Mucosa of stomach (tissue), 1 donor: ENCODE data around the gene SSBP3.
"Not testable (repeated sequence)": the region's sequence is repeated elsewhere in the genome, so short reads cannot be mapped to it uniquely, and the experiment has no call there.

ENCODE experiments used
- H3K27me3 ChIP-seq: one replicate; pipeline ENCODE4 v1.7.0; 2013; ENCODE audit warnings: mild to moderate bottlenecking, low read length; ENCODE audit not compliant: control insufficient read depth, insufficient read depth
- H3K36me3 ChIP-seq: one replicate; pipeline ENCODE4 v1.7.0; 2013; ENCODE audit warnings: low read length; ENCODE audit not compliant: control insufficient read depth, insufficient read depth
- H3K4me1 ChIP-seq: one replicate; pipeline ENCODE4 v1.7.0; 2013; ENCODE audit warnings: mild to moderate bottlenecking, low read length; ENCODE audit not compliant: control insufficient read depth, insufficient read depth
- H3K4me3 ChIP-seq: one replicate; pipeline ENCODE4 v1.7.0; 2013; ENCODE audit warnings: low read length
- H3K9ac ChIP-seq: one replicate; pipeline ENCODE4 v1.7.0; 2013; ENCODE audit warnings: mild to moderate bottlenecking, low read length, moderate library complexity
- H3K9me3 ChIP-seq: one replicate; pipeline ENCODE4 v1.7.0; 2013; ENCODE audit warnings: mild to moderate bottlenecking, low read length, moderate library complexity; ENCODE audit not compliant: control insufficient read depth
- donor health status: Pancreatic carcinoma.

Gene SSBP3

GRCh38 chr1:54352755-54353154 is 53.4 kb downstream of the SSBP3 start:
- Histone ChIP-seq H3K4me3 (no peak overlapping the region), H3K9ac (no peak overlapping the region), H3K9me3 (no peaks in the 10 kb centered on the region), H3K36me3 (peaks cover 4% of the 10 kb centered on the region), H3K27me3 (no peaks in the 10 kb centered on the region), H3K4me1 (peaks cover 65% of the 10 kb centered on the region)

DNA sequence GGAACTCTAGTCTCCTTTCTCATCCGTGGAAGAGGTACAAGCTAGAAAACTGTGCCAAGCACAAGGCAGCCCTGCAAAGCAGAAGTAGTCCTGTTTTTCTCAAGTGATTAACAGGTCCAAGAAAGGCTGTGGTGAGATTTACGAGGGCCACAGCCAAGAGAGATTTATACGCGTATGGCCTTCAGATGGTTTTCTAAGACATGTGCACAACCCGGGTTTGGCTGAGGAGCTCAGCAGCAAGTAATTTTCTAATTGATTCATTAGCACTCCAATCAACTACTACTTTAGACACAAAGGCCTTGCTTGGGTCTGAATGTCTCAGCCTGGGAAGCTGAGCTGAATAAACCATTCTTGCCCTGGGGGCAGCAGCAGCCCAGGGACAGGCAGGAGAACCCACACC is 55.8 kb downstream of the SSBP3 start:
- no peak overlapping the region for H3K4me3 ChIP-seq
- no peak overlapping the region for H3K9ac ChIP-seq
- H3K9me3 ChIP-seq: no peaks in the 10 kb centered on the region
- peaks cover 57% of the 10 kb centered on the region for H3K4me1 ChIP-seq
- no peaks in the 10 kb centered on the region for H3K27me3 ChIP-seq
- peaks cover 4% of the 10 kb centered on the region for H3K36me3 ChIP-seq

DNA sequence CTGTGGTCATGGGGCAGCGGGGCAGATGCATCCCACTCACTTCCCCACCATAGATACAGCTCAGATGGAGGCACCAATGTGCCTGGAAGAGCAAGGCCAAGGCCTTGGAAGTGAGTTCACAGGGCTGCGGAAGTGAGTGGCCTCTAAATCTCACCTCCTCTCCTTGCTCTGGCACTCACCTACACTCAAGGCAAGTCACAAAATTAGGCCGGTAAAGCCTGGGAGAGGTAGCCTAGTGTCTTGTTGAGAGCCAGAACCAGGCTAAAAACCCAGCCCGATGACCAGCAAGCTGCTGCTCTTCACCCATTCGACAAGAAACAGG is 57.5 kb downstream of the SSBP3 start:
- peaks cover 56% of the 10 kb centered on the region for H3K4me1 ChIP-seq
- no peaks in the 10 kb centered on the region for H3K9me3 ChIP-seq
- no peak overlapping the region for H3K4me3 ChIP-seq
- no peaks in the 10 kb centered on the region for H3K27me3 ChIP-seq
- no peak overlapping the region for H3K9ac ChIP-seq
- H3K36me3 ChIP-seq: peaks cover 4% of the 10 kb centered on the region

DNA sequence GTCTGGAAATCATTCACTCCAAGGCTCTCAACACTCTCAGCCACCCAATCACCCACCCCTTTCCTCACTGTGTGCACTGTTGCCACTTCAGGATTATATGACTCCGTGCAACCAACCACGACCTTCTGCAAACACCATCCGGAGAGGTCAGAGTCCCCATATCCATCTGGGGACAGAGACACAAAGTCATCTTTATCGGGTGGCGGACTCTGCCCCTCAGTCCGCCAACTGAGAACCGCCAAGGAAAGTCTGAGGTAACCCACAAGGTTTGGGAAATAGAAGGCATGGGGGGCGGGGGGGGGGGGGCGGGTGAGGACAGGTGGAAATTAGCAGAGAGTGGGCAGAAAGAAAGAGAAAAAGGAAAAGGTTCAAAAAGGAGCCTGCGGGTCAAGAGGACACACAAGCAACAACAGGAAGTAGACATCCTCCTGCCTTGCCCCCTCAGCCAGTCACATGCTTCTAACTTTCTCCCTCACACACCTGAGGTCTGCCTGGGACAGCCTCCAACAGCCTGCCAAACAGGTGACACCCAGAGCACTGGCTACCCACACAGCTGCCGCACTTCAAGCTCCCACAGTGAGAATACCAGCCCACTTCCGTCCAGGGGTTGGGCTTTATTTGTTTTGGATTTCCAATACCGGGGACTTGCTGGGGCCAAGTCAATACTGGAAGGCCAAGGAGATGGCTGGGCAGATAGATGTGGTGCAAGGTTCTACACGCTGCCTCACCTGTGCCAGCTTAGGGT is 58.1 kb downstream of the SSBP3 start:
- Histone ChIP-seq H3K36me3 (peaks cover 4% of the 10 kb centered on the region), H3K4me3 (no peak overlapping the region), H3K9me3 (no peaks in the 10 kb centered on the region), H3K4me1 (peaks cover 58% of the 10 kb centered on the region), H3K9ac (no peak overlapping the region), H3K27me3 (no peaks in the 10 kb centered on the region)

- H3K9ac ChIP-seq: no peak overlapping the region
- no peaks in the 10 kb centered on the region for H3K9me3 ChIP-seq
- no peaks in the 10 kb centered on the region for H3K27me3 ChIP-seq
- H3K4me1 ChIP-seq: peaks cover 64% of the 10 kb centered on the region
- no peak overlapping the region for H3K4me3 ChIP-seq
- H3K36me3 ChIP-seq: peaks cover 4% of the 10 kb centered on the region
Observed at GRCh38 chr1:54347261-54347954, 58.8 kb downstream of the SSBP3 start.

DNA sequence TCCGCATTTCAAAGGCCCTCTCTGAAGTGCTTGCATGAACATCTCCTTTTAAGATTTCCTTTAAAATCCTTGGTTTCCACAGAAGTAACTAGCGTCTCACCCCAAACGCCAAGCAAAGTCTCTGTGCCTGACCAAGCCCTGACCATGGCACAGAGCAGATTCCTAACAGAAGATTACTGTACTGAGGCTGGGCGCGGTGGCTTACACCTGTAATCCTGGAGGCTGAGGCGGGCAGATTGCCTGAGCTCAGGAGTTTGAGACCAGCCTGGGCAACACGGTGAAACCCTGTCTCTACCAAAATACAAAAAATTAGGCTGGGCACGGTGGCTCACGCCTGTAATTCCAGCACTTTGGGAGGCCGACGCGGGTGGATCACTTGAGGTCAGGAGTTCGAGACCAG is 60.6 kb downstream of the SSBP3 start:
- peaks cover 82% of the 10 kb centered on the region for H3K4me1 ChIP-seq
- H3K9me3 ChIP-seq, H3K36me3 ChIP-seq, H3K27me3 ChIP-seq, H3K9ac ChIP-seq, H3K4me3 ChIP-seq: not testable (repeated sequence)

DNA sequence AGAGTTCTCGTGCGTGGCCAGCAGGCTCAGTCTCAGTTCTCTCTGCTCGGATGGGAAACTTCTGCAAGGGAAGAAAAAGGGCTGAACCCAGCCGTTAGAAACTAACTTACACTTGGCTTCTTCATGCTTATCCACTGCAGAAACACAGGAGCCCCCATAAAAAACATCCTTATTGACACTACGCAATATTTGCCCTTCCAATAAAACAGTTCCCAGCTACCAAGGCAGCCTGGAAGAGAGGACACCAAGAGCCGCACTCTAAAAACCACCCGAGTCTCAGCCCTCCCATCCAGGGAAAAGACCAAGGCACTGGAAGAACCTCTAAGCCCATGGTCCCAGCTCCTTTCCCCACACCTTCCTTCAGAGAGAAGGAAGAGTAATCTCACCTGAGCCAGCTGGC is 61.1 kb downstream of the SSBP3 start:
- no peak overlapping the region for H3K9ac ChIP-seq

DNA sequence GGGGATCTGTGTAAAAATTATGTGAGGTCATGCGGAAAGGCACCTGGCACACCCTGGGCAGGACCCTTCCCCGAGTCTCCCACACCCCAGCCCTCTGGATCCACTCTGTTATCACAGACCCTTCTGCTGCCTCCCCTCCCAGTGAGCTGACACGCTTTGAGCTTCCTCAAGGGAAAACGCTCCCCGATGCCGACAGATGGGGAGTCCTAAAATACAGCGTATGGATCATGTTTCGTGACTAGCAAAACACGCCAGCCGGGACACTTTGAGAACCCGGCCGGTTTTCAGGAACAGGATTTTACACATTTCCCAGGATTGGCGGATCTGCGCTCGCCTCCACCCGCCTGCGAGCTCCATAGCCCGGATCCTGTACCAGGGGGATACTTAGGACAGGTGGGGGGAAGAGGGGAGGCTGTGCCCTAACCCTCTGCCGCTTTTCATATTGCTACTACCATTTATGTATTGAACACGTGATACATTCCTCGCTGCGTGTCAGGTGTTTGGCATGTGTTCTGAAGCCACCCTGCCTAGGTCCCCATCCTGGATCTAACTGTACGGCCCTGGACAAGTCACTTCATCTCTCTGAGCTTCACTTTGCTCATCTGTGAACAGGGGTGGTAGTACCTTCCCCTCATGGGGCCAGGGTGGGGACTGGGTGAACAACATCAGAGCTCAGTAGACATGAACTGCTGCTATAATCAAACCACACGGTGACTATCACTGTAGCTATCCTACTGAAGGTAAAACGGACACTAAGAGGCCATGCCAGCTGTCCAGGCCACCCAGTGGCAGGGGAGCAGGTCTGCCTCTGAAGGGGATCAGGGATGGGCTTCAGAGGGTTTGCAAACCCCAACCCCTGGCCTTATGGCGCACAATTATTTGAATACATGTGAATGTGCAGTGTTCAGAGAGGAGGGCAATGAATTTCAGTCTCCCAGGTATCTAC is 63.2 kb downstream of the SSBP3 start:
- peaks cover 86% of the 10 kb centered on the region for H3K4me1 ChIP-seq
- no peak overlapping the region for H3K4me3 ChIP-seq
- no peaks in the 10 kb centered on the region for H3K9me3 ChIP-seq
- H3K27me3 ChIP-seq: no peaks in the 10 kb centered on the region
- H3K36me3 ChIP-seq: no peaks in the 10 kb centered on the region
- peak overlapping the region; percentile 30 for H3K9ac ChIP-seq

More for the DNA sequence above, 61.1 kb downstream of the SSBP3 start:
- H3K4me3 ChIP-seq: no peak overlapping the region
- H3K27me3 ChIP-seq: no peaks in the 10 kb centered on the region
- peaks cover 82% of the 10 kb centered on the region for H3K4me1 ChIP-seq
- H3K36me3 ChIP-seq: peaks cover 4% of the 10 kb centered on the region
- no peaks in the 10 kb centered on the region for H3K9me3 ChIP-seq

- H3K9me3 ChIP-seq: no peaks in the 10 kb centered on the region
- H3K4me1 ChIP-seq: peaks cover 85% of the 10 kb centered on the region
- no peaks in the 10 kb centered on the region for H3K36me3 ChIP-seq
- no peaks in the 10 kb centered on the region for H3K27me3 ChIP-seq
- no peak overlapping the region for H3K4me3 ChIP-seq
- H3K9ac ChIP-seq: peak overlapping the region; percentile 30
Observed at GRCh38 chr1:54342288-54342687, 63.9 kb downstream of the SSBP3 start.

GRCh38 chr1:54341763-54342162 is 64.4 kb downstream of the SSBP3 start:
- H3K9ac ChIP-seq: no peak overlapping the region
- no peaks in the 10 kb centered on the region for H3K27me3 ChIP-seq
- no peak overlapping the region for H3K4me3 ChIP-seq
- peaks cover 83% of the 10 kb centered on the region for H3K4me1 ChIP-seq
- no peaks in the 10 kb centered on the region for H3K36me3 ChIP-seq
- no peaks in the 10 kb centered on the region for H3K9me3 ChIP-seq

DNA sequence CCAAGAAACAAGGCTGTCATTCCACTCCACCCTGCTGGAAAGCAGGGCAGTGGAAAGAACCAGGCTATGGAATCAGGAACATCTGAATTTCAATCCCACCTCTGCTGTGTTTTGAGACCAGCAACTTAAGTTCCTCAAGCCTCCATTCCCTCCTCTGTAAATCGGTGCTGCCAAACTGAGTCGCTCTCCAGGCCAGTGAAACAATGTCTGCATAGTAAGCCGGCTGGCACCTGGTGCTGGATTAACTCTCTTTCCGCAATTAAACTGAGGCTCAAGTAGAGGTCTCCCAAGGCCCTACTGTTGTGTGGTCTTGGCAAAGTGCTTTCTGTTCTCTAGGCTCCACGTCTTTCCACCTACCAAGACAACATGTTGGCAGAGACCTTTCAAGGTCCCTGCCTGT is 65.3 kb downstream of the SSBP3 start:
- Histone ChIP-seq H3K36me3 (no peaks in the 10 kb centered on the region), H3K27me3 (no peaks in the 10 kb centered on the region), H3K9ac (no peak overlapping the region), H3K9me3 (no peaks in the 10 kb centered on the region), H3K4me1 (peaks cover 90% of the 10 kb centered on the region), H3K4me3 (no peak overlapping the region)

- no peaks in the 10 kb centered on the region for H3K9me3 ChIP-seq
- H3K4me1 ChIP-seq: peaks cover 91% of the 10 kb centered on the region
- no peaks in the 10 kb centered on the region for H3K27me3 ChIP-seq
Observed at GRCh38 chr1:54340434-54340833, 65.8 kb downstream of the SSBP3 start.

More at GRCh38 chr1:54340434-54340833, 65.8 kb downstream of the SSBP3 start:
- Histone ChIP-seq H3K4me3 (no peak overlapping the region), H3K9ac (no peak overlapping the region), H3K36me3 (no peaks in the 10 kb centered on the region)
